K562 (cell line): ENCODE results near the gene YTHDC1. TPM values are rescaled to one million over a fixed set of nuclear protein-coding genes. Genes with fewer than 3 reads are reported as not detected.

ENCODE experiments used
- ATAC-seq: fragments of 200-7000 bp; cut with Tn5 transposase; 3 replicates; pipeline ENCODE4 v1.9.1; 2020; ENCODE audit warnings: moderate library complexity
- BruUV-seq: library from RNA; stranded (reverse); fragments of 400-500 nt; replicated peaks from 2 replicates; lab custom pipeline; 2021; lab: Mats Ljungman, UMichigan
- CTCF ChIA-PET: fragments of 300-600 bp; formaldehyde crosslinking; extraction: SDS; loops from one replicate; lab custom pipeline; 2021; ENCODE audit warnings: low intra/inter-chr PET ratio; lab: Yijun Ruan, JAX
- POLR2A ChIA-PET: fragments of 300-600, 350-650 bp; sonication (Branson Sonifier 250); formaldehyde crosslinking; extraction: SDS; loops from one replicate; lab custom pipeline; 2021; ENCODE audit warnings: antibody characterized with exemption, inconsistent platforms; lab: Yijun Ruan, JAX
- DNase-seq, 4 experiments: peaks; one replicate each; pipeline versions ENCODE4 v3.0.0 to v3.0.0-alpha.2; 2011 to 2018; ENCODE audit warnings: low spot score in 3 of 4, mixed read lengths in 3 of 4; ENCODE audit errors: extremely low read depth in 1 of 4
- FAIRE-seq: peaks from 2 replicates; lab custom pipeline; 2011; peaks lifted over from hg19 to GRCh38; lab: Jason Lieb, UNC
- H2AFZ ChIP-seq: 2 replicates; pipeline ENCODE4 v1.6.0; 2011; ENCODE audit warnings: low read depth, low read length, control low read depth, inconsistent platforms
- H3K27ac ChIP-seq: fragments of 200-600 bp; 3 replicates; pipeline ENCODE4 v1.8.0; 2011; ENCODE audit warnings: low read depth, mild to moderate bottlenecking, control low read depth, inconsistent platforms, low read length, moderate library complexity, mixed read lengths; ENCODE audit errors: extremely low read depth
- H3K27me3 ChIP-seq, 2 experiments: fragments of 300-600 bp in 1 of 2; 2 replicates in 1 of 2; 3 replicates in 1 of 2; pipeline versions ENCODE4 v1.6.0 to v1.8.0; 2011; ENCODE audit warnings: inconsistent platforms in 2 of 2, low read length in 2 of 2, mild to moderate bottlenecking in 1 of 2, mixed read lengths in 1 of 2, moderate library complexity in 1 of 2; ENCODE audit not compliant: control insufficient read depth in 2 of 2, insufficient read depth in 2 of 2
- H3K36me3 ChIP-seq: fragments of 300-600 bp; 3 replicates; pipeline ENCODE4 v1.8.0; 2011; ENCODE audit warnings: mild to moderate bottlenecking, low read length, inconsistent platforms; ENCODE audit not compliant: control insufficient read depth, insufficient read depth
- H3K4me1 ChIP-seq, 2 experiments: fragments of 200-600 bp in 1 of 2; replicated peaks in 1 of 2; 2 replicates in 1 of 2; 3 replicates in 1 of 2; pipeline versions ENCODE4 v1.5.1 to v1.8.0; 2011; ENCODE audit warnings: inconsistent platforms in 2 of 2, low read length in 2 of 2, mild to moderate bottlenecking in 1 of 2, mixed read lengths in 1 of 2, moderate library complexity in 1 of 2; ENCODE audit not compliant: control insufficient read depth in 2 of 2, insufficient read depth in 2 of 2
- H3K4me2 ChIP-seq: 2 replicates; pipeline ENCODE4 v1.6.1; 2011; ENCODE audit warnings: low read length, control low read depth, inconsistent platforms, mixed read lengths; ENCODE audit not compliant: insufficient read depth
- H3K4me3 ChIP-seq: fragments of 200-600 bp; sonication (generic), shearing (Covaris generic); 2 replicates; pipeline ENCODE4 v1.5.1; 2016; ENCODE audit warnings: control low read depth, inconsistent platforms
- H3K79me2 ChIP-seq: fragments of 200-600 bp; 3 replicates; pipeline ENCODE4 v1.8.0; 2011; ENCODE audit warnings: low read length, inconsistent platforms; ENCODE audit not compliant: control insufficient read depth, insufficient read depth
- H3K9ac ChIP-seq, 2 experiments: 2 replicates each; pipeline versions ENCODE4 v1.6.0 to v1.6.1; 2011; ENCODE audit warnings: low read depth in 2 of 2, low read length in 2 of 2, control low read depth in 1 of 2, inconsistent platforms in 1 of 2, mild to moderate bottlenecking in 1 of 2, mixed read lengths in 1 of 2; ENCODE audit not compliant: insufficient read depth in 1 of 2
- H3K9me1 ChIP-seq: one replicate; pipeline ENCODE4 v1.6.0; 2011; ENCODE audit warnings: inconsistent platforms, mild to moderate bottlenecking, low read length, moderate library complexity; ENCODE audit not compliant: control insufficient read depth, insufficient read depth
- H3K9me3 ChIP-seq: replicated peaks from 2 replicates; pipeline ENCODE4 v1.5.1; 2011; ENCODE audit warnings: low read depth, low read length, inconsistent platforms; ENCODE audit not compliant: control insufficient read depth, insufficient read depth
- H4K20me1 ChIP-seq: replicated peaks from 2 replicates; pipeline ENCODE4 v1.6.1; 2011; ENCODE audit warnings: low read length, inconsistent platforms, mixed read lengths; ENCODE audit not compliant: control insufficient read depth, insufficient read depth
- FOXJ2 ChIP-seq: fragments of 200-800 bp; sonication (Bioruptor generic); IDR thresholded peaks from 2 replicates; pipeline ENCODE4 v1.6.1; 2016; ENCODE audit warnings: missing genetic modification characterization, missing compliant biosample characterization
- HDAC2 ChIP-seq: fragments of 450-650 bp; IDR thresholded peaks from 2 replicates; pipeline ENCODE4 v1.6.1; 2016; ENCODE audit warnings: mild to moderate bottlenecking
- PHTF2 ChIP-seq: fragments of 250-450 bp; sonication (Bioruptor Pico); IDR thresholded peaks from 2 replicates; pipeline ENCODE4 v1.5.0; 2021; ENCODE audit warnings: mild to moderate bottlenecking
- ZNF263 ChIP-seq: sonication (generic); formaldehyde crosslinking; IDR thresholded peaks from 2 replicates; pipeline ENCODE4 v1.8.0; 2022; ENCODE audit warnings: mild to moderate bottlenecking, missing genetic modification reagents, borderline replicate concordance
- WGBS: fragments of 100-300 bp; shearing (Covaris generic); methylation state at CpG from one replicate; pipeline ENCODE4 v1.1.6; 2016; ENCODE audit warnings: low coverage, mixed read lengths; ENCODE audit not compliant: insufficient coverage; ENCODE audit errors: missing lambda C conversion rate; 5-methylcytosine and 5-hydroxymethylcytosine counted together
- in situ Hi-C: fragments of 300-500 bp; cut with MboI; formaldehyde crosslinking; loops from 4 replicates; pipeline ENCODE4 v1.15.0; 2018; ENCODE audit warnings: inconsistent platforms, mixed read lengths
- intact Hi-C: fragments of 100-400 bp; cut with micrococcal nuclease; formaldehyde crosslinking; loops from 2 replicates; pipeline ENCODE4 v1.14.2; 2022
- polyA plus RNA-seq, 8 experiments: library from polyadenylated mRNA; depleted of rRNA in 4 of 8; stranded (reverse) in 5 of 8; unstranded in 3 of 8; fragments of >200 nt; fragmentation: Nextera tagmentation in 2 of 8; fragmentation: Illumina TruSeq in 1 of 8; extraction: Ambion mirVana in 2 of 8; extraction: Trizol in 1 of 8; gene quantifications; 2 replicates each; pipeline versions ENCODE4 v1.2.1 to v1.2.3, GENCODE V29; 2011 to 2014; ENCODE audit warnings: inconsistent platforms in 1 of 8, missing spikeins in 1 of 8
- total RNA-seq, 7 experiments: library from RNA; depleted of rRNA in 6 of 7; stranded (reverse); fragments of >200 nt in 6 of 7; fragmentation: Illumina TruSeq in 2 of 7; extraction: Trizol in 2 of 7; gene quantifications; 2 replicates each; pipeline versions ENCODE4 v1.2.1 to v1.2.3, GENCODE V29; 2011 to 2021; ENCODE audit warnings: low replicate concordance in 1 of 7
- TF ChIP-seq, protein P1 (sequence below): fragments of 250-450 bp; sonication (Bioruptor Pico); IDR thresholded peaks from 2 replicates; pipeline ENCODE4 v1.8.0; 2021; ENCODE audit warnings: moderate library complexity, mild to moderate bottlenecking, inconsistent platforms
- TF ChIP-seq, protein P2 (sequence below), 2 experiments: fragments of 450-650 bp; conservative IDR thresholded peaks; 2 replicates each; pipeline ENCODE4 v1.6.1; 2017; ENCODE audit warnings: mild to moderate bottlenecking in 2 of 2, moderate library complexity in 2 of 2
- TF ChIP-seq, protein P3 (sequence below): sonication (generic); formaldehyde crosslinking; IDR thresholded peaks from 2 replicates; pipeline ENCODE4 v1.8.1; 2022; ENCODE audit warnings: missing genetic modification reagents

The YTHDC1 gene
- total and polyA plus RNA-seq, 9 of the 15 experiments (the other 6 are each of a cell fraction or from before 2014, with no cell fraction given): 9.8 to 65.4 (median 51.7) TPM

DNA sequence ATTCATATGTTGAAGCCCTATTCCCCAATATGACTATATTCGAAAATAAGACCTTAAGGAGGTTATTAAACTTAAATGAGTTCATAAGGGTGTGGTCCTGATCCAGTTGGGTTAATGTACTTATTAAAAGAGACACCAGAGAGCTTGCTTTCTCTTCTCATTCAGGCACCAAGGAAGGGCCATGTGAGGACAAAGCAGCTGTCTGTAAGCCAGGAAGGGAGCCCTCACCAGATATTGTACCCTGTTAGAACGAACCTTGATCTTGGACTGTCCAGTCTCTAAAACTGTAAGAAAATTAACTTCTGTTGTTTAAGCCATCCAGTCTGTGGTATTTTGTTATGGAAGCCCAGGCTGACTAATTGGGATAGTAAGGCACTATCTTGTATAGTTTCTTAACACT lies 9.1 kb upstream of the YTHDC1 start:
- no peaks in the 10 kb centered on the region for H4K20me1 ChIP-seq
- no peaks in the 10 kb centered on the region for H3K27me3 ChIP-seq
- 0 out of 2 replicates have a peak, but pooled peaks have one; percentile 19 for TF ChIP-seq FOXJ2 (tag)
- TF ChIP-seq, protein P1, sequence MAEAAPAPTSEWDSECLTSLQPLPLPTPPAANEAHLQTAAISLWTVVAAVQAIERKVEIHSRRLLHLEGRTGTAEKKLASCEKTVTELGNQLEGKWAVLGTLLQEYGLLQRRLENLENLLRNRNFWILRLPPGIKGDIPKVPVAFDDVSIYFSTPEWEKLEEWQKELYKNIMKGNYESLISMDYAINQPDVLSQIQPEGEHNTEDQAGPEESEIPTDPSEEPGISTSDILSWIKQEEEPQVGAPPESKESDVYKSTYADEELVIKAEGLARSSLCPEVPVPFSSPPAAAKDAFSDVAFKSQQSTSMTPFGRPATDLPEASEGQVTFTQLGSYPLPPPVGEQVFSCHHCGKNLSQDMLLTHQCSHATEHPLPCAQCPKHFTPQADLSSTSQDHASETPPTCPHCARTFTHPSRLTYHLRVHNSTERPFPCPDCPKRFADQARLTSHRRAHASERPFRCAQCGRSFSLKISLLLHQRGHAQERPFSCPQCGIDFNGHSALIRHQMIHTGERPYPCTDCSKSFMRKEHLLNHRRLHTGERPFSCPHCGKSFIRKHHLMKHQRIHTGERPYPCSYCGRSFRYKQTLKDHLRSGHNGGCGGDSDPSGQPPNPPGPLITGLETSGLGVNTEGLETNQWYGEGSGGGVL (CRISPR knock-in tag): no peak
- intact Hi-C loops (loop anchor here (10.0 kb wide), 1 partner anchor 814 kb away; the partner anchor contains the start of gene CENPC), in situ Hi-C loops (no loop called here)
- CTCF ChIA-PET: no interaction called here
- no TSS peak for BruUV-seq
- DNase-seq (no peak), FAIRE-seq (no peak), ATAC-seq (no peak)
- no peak overlapping the region for H3K27ac ChIP-seq
- H3K9me1 ChIP-seq: no peaks in the 10 kb centered on the region
- WGBS: 6% methylated on average over 2 of the region's 2 CpGs
- no peaks in the 10 kb centered on the region for H3K36me3 ChIP-seq
- H3K9ac ChIP-seq: no peak overlapping the region
- POLR2A ChIA-PET: interaction anchor here (0.5 kb wide), 1 partner anchor 92 kb away, joined by 3 read pairs; no protein-coding TSS in a partner anchor
- H3K79me2 ChIP-seq: no peaks in the 10 kb centered on the region
- no peak overlapping the region for H3K4me2 ChIP-seq
- H3K4me1 ChIP-seq: peaks cover 0 to 6% of the 10 kb centered on the region in 2 experiments; a peak in 1 of 5 replicates
- H3K9me3 ChIP-seq: no peaks in the 10 kb centered on the region
- no peak overlapping the region for H3K4me3 ChIP-seq
- peak overlapping the region; percentile 36; the same call in 1 of the 2 replicates for H2AFZ ChIP-seq

DNA sequence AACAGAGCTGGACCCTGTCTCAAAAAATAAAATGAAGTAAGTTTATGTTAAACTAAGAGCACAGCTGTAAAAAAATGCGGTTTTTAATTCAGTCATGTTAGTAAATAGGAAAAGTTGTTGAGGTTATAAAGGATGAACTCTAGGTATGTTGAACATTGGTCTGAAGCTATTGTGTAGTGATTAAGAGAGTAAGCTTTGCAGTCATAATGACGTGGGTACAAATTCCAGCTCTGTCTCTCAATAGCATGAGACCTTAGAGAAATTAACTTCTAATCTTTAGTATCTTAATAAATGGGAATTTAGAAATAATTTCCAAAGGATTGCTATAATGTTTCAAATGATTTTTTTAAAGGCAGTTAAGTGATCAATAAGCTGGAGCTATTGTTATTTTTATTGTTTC lies 2.9 kb upstream of the YTHDC1 start:
- no TSS peak for BruUV-seq
- ChIA-PET CTCF (no interaction called here), POLR2A (no interaction called here)
- H3K9me3 ChIP-seq: peaks cover 2% of the 10 kb centered on the region
- intact Hi-C loops (loop anchor here (10.0 kb wide), 1 partner anchor 808 kb away; the partner anchor contains the start of gene CENPC), in situ Hi-C loops (no loop called here)
- H3K79me2 ChIP-seq: peaks cover 25% of the 10 kb centered on the region
- no peak overlapping the region for H2AFZ ChIP-seq
- TF ChIP-seq, protein P2, sequence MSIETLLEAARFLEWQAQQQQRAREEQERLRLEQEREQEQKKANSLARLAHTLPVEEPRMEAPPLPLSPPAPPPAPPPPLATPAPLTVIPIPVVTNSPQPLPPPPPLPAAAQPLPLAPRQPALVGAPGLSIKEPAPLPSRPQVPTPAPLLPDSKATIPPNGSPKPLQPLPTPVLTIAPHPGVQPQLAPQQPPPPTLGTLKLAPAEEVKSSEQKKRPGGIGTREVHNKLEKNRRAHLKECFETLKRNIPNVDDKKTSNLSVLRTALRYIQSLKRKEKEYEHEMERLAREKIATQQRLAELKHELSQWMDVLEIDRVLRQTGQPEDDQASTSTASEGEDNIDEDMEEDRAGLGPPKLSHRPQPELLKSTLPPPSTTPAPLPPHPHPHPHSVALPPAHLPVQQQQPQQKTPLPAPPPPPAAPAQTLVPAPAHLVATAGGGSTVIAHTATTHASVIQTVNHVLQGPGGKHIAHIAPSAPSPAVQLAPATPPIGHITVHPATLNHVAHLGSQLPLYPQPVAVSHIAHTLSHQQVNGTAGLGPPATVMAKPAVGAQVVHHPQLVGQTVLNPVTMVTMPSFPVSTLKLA (conservative IDR thresholded peaks at IDR 0.05): no peak
- no peak for TF ChIP-seq PHTF2 (CRISPR knock-in tag)
- TF ChIP-seq, protein P3, sequence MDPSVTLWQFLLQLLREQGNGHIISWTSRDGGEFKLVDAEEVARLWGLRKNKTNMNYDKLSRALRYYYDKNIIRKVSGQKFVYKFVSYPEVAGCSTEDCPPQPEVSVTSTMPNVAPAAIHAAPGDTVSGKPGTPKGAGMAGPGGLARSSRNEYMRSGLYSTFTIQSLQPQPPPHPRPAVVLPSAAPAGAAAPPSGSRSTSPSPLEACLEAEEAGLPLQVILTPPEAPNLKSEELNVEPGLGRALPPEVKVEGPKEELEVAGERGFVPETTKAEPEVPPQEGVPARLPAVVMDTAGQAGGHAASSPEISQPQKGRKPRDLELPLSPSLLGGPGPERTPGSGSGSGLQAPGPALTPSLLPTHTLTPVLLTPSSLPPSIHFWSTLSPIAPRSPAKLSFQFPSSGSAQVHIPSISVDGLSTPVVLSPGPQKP: no peak
- TF ChIP-seq ZNF263: no peak
- no peak for TF ChIP-seq HDAC2
- H3K36me3 ChIP-seq: no peaks in the 10 kb centered on the region
- H3K9me1 ChIP-seq: no peaks in the 10 kb centered on the region
- H3K27me3 ChIP-seq: no peaks in the 10 kb centered on the region; a peak in 1 of 5 replicates
- ATAC-seq: no peak
- H3K4me2 ChIP-seq: no peak overlapping the region
- H3K9ac ChIP-seq: no peak overlapping the region
- no peak overlapping the region for H3K4me3 ChIP-seq
- no peak for FAIRE-seq
- no peak overlapping the region for H3K27ac ChIP-seq
- no peak for DNase-seq
- H3K4me1 ChIP-seq: peaks cover 0 to 7% of the 10 kb centered on the region in 2 experiments; a peak in 1 of 5 replicates
- H4K20me1 ChIP-seq: peaks cover 9% of the 10 kb centered on the region; the same call in 1 of the 2 replicates
- WGBS: 9% methylated on average over 2 of the region's 2 CpGs
